Measurements from ENCODE around the gene HTR4. TPM values are rescaled to one million over a fixed set of nuclear protein-coding genes. Genes with fewer than 3 reads are reported as not detected.

The HTR4 gene
- polyA plus RNA-seq, 3 donors = not detected

DNA sequence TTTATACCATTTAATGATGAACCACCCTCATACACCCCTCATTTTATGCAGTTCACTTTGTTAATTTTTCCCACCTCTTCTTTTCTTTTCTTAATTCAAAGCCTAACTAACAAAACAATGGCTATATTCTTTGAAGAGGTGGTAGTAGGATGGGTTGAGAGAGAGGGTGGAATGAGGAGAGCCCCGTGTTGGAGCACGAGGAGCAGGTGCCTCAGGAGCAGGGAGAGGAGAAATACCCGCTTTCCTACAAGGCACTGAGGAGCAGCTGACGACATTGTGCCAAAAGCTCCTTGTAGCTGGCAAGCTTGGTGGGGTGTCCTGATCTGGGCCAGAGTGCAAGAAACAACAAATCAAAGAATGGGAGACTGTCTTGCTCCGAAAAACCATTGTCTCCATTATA is 129.6 kb downstream of the HTR4 start:
- Histone ChIP-seq H3K27ac (ENCODE audit: low read depth in 1 of 2, low read length in 2 of 2) (no peak overlapping the region), H3K4me3 (replicated peaks in 1 of 3; ENCODE audit: low read depth in 2 of 3, low read length in 3 of 3) (no peak overlapping the region), H3K4me1 (ENCODE audit: control insufficient read depth in 1 of 2, insufficient read depth in 2 of 2, low read length in 2 of 2) (no peaks in the 10 kb centered on the region), H3K27me3 (ENCODE audit: control insufficient read depth in 2 of 2, insufficient read depth in 2 of 2, low read length in 2 of 2) (peaks cover 0 to 2% of the 10 kb centered on the region in 2 donors), H4K20me1 (ENCODE audit: insufficient read depth, low read length) (no peaks in the 10 kb centered on the region), H3K36me3 (replicated peaks in 1 of 2; ENCODE audit: control insufficient read depth in 1 of 2, insufficient read depth in 2 of 2, low read length in 2 of 2) (no peaks in the 10 kb centered on the region), H2AFZ (ENCODE audit: insufficient read depth, low read depth, low read length, poor library complexity, severe bottlenecking) (no peak overlapping the region), H3K9me3 (replicated peaks in 1 of 2; ENCODE audit: control insufficient read depth in 1 of 2, insufficient read depth in 1 of 2, low read length in 2 of 2) (peaks cover 6 to 8% of the 10 kb centered on the region in 2 donors), H3K79me2 (ENCODE audit: insufficient read depth, low read length) (no peaks in the 10 kb centered on the region), H3K9ac (ENCODE audit: insufficient read depth, low read length, poor library complexity, severe bottlenecking) (no peak overlapping the region), H3K4me2 (replicated peaks; ENCODE audit: extremely low read depth, low read length, poor library complexity, severe bottlenecking) (no peak overlapping the region)
- no peak for DNase-seq
- TF ChIP-seq, protein P1, sequence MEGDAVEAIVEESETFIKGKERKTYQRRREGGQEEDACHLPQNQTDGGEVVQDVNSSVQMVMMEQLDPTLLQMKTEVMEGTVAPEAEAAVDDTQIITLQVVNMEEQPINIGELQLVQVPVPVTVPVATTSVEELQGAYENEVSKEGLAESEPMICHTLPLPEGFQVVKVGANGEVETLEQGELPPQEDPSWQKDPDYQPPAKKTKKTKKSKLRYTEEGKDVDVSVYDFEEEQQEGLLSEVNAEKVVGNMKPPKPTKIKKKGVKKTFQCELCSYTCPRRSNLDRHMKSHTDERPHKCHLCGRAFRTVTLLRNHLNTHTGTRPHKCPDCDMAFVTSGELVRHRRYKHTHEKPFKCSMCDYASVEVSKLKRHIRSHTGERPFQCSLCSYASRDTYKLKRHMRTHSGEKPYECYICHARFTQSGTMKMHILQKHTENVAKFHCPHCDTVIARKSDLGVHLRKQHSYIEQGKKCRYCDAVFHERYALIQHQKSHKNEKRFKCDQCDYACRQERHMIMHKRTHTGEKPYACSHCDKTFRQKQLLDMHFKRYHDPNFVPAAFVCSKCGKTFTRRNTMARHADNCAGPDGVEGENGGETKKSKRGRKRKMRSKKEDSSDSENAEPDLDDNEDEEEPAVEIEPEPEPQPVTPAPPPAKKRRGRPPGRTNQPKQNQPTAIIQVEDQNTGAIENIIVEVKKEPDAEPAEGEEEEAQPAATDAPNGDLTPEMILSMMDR (IDR thresholded peaks at IDR 0.05) = no peak
- intact Hi-C loops (cut with micrococcal nuclease) = no loop called here
- no peak overlapping the region for H3K4me3 Mint-ChIP-seq
- H3K27me3 Mint-ChIP-seq (ENCODE audit: low read depth in 3 of 3) = peaks cover 0 to 4% (median 3%) of the 10 kb centered on the region in 3 donors
- WGBS (ENCODE audit: insufficient coverage) = 91% methylated on average over 4 of the region's 5 CpGs
- no peaks in the 10 kb centered on the region for H3K36me3 Mint-ChIP-seq
- H3K4me1 Mint-ChIP-seq = no peaks in the 10 kb centered on the region
- H3K27ac Mint-ChIP-seq = no peak overlapping the region
- H3K9me3 Mint-ChIP-seq = peaks cover 6 to 11% (median 9%) of the 10 kb centered on the region in 7 donors

DNA sequence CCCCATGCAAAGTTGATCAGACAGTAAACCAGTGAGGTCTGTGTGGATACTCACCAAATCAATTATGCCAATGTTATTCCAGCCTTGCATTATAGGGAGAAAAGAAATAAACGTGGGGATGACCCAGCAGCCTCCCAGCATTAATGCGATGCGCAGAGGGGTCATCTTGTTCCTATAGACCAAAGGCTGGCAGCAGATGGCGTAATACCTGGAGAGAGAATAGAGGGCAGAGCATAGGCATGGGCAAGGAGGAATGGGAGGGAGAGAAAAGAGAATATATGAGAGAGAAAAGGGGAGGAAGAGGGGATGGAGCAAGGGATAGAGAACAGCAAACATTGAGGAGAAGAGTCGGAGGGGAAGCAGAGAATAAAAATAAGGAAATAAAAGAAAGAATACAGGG is 131.2 kb downstream of the HTR4 start:
- Mint-ChIP-seq H3K4me1 (no peaks in the 10 kb centered on the region), H3K9me3 (peaks cover 0 to 3% (median 0%) of the 10 kb centered on the region in 7 donors), H3K36me3 (no peaks in the 10 kb centered on the region), H3K27me3 (ENCODE audit: low read depth in 3 of 3) (peaks cover 0 to 7% (median 3%) of the 10 kb centered on the region in 3 donors), H3K4me3 (no peak overlapping the region), H3K27ac (no peak overlapping the region)
- TF ChIP-seq, protein P1 (IDR thresholded peaks at IDR 0.05) = no peak
- H3K36me3 ChIP-seq (replicated peaks in 1 of 2; ENCODE audit: control insufficient read depth in 1 of 2, insufficient read depth in 2 of 2, low read length in 2 of 2) = no peaks in the 10 kb centered on the region
- 72% methylated on average over 4 of the region's 5 CpGs for WGBS (ENCODE audit: insufficient coverage)
- H3K79me2 ChIP-seq (ENCODE audit: insufficient read depth, low read length) = no peaks in the 10 kb centered on the region
- no peak overlapping the region for H2AFZ ChIP-seq (ENCODE audit: insufficient read depth, low read depth, low read length, poor library complexity, severe bottlenecking)
- H3K4me2 ChIP-seq (replicated peaks; ENCODE audit: extremely low read depth, low read length, poor library complexity, severe bottlenecking) = no peak overlapping the region
- no peaks in the 10 kb centered on the region for H3K9me3 ChIP-seq (replicated peaks in 1 of 2; ENCODE audit: control insufficient read depth in 1 of 2, insufficient read depth in 1 of 2, low read length in 2 of 2)
- H4K20me1 ChIP-seq (ENCODE audit: insufficient read depth, low read length) = no peaks in the 10 kb centered on the region
- no peak for DNase-seq
- no peaks in the 10 kb centered on the region for H3K4me1 ChIP-seq (ENCODE audit: control insufficient read depth in 1 of 2, insufficient read depth in 2 of 2, low read length in 2 of 2)
- intact Hi-C loops (cut with micrococcal nuclease) = no loop called here
- H3K27me3 ChIP-seq (ENCODE audit: control insufficient read depth in 2 of 2, insufficient read depth in 2 of 2, low read length in 2 of 2) = peaks cover 0 to 2% of the 10 kb centered on the region in 2 donors
- H3K9ac ChIP-seq (ENCODE audit: insufficient read depth, low read length, poor library complexity, severe bottlenecking) = no peak overlapping the region
- H3K4me3 ChIP-seq (replicated peaks in 1 of 3; ENCODE audit: low read depth in 2 of 3, low read length in 3 of 3) = no peak overlapping the region
- H3K27ac ChIP-seq (ENCODE audit: low read depth in 1 of 2, low read length in 2 of 2) = no peak overlapping the region
